ENCODE results near the gene KCNAB3.
"Not testable (repeated sequence)": the region's sequence is repeated elsewhere in the genome, so short reads cannot be mapped to it uniquely, and the experiment has no call there.

The KCNAB3 gene

DNA sequence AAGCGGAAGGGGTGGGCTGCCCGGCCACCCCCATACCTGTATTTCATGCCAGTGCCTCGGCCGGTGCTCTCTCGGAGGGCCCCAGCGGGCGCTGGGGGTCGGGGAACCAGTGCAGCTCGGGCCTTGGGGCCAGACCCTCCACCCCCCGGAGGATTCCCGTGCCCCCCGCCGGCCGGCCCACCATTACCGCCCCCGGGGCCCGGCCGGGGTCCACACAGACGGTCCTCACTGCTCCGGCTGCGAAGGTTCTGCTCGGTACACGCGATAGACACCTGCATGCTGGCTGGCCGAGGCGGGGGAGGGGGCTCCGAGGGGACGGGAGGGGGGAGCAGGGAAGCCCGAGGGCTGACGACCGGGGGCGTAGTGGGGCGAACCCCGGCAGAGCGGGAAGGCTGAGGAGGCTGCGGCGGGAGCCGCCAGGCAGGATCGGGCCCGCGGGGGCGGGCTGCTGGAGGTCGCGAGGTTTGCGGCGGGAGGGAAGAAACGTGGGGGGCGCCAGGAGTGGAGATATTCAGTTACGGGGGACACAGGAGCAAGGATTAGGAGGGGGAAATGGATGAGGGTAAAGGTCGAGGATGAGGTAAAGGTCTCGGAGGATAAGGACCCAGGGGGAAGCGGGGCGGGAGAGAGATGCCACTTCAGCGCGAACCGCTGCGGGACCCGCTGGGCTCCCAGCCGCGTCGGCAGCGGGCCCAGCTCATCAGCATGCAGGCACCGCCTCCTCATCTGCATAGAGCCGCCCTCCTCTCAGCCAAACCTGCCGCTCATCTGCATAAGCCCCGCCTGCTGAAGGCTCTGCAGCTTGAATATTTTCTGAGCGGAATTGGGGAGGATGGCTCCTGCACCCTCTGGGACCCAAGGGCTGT lies at the start of gene KCNAB3:
KCNAB3 (minus strand) TSS at position 699 of the 866 bp plus-strand sequence; CDS start at position 278, 421 bp downstream.
- DNase-seq (ENCODE audit: low read depth in 2 of 2), result peak in 1 of 2 donors; percentile 16

DNA sequence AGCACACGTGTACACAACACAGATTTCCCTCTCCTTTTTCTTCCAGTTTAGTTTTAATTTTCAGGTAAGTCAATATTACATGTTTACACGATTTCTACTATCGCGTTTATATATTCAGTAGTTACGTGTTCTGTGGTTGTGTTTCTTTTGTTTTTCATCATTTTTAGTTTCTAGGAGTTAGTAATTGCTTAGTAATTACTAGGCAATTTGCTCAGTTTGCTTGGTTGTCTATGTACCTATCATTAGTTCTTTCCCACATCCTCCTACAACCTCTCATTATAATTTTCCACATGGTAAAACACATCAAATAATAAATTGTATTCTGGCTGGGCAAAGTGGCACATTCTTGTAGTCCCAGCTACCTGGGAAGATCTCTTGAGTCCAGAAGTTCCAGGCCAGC lies 48.1 kb upstream of the KCNAB3 start:
- no peak for DNase-seq (ENCODE audit: low read depth in 2 of 2)

- DNase-seq (ENCODE audit: low read depth in 2 of 2), result no peak
Observed at GRCh38 chr17:7977039-7977438, 47.4 kb upstream of the KCNAB3 start.

DNA sequence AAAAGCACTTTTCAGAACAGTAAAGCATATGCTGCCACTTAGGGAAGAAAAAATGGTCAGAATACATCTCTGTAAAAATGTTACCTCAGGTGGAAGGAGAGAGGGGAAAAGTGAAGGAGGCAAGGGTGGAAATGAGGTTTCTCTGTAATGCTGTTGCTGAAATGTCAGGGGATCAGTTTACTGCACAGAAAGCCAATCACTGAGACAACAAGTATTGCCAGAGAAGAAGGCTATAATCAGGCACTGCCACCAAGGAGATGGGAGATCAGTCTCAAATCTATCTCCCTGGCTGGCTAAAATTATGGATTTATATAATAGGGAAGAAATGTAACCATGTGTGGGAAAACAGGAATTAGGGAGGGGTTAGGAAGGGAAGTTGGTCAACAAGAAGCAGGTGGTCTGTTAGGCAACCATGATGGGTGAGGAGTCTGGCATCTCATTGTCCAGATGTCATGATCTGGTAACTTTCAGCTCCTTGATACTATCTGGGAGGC lies 45.0 kb upstream of the KCNAB3 start:
- DNase-seq (ENCODE audit: low read depth in 2 of 2), result no peak

DNA sequence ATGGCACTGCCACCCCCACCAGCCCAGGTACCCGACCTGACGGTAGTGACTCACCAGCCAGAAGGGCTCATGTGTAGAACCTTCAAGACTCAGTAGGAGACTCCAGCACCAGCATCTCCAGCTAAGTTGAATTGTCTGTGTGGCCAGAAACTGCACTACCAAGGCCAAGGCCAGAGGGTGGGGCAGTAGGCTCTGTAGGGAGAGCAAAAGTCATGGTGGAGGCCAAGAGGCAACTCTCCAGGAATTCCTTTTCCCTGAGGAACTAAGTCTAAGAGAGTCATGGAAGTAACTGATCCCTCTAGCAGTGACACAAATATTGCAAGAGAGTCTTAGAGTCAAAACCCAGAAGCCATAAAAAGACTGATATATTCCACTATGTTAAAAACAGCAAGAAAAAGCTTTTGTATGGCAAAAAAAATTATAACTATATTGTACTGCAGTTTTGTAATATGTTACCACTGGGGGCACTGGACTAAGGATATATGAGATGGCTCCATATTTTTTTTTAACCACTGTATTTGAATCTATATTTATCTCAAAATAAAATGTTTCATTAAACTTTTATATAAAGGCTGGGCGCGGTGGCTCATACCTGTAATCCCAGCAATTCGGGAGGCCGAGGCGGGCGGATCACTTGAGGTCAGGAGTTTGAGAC lies 42.6 kb upstream of the KCNAB3 start:
- no peak for DNase-seq (ENCODE audit: low read depth in 2 of 2)

- no peak for DNase-seq (ENCODE audit: low read depth in 2 of 2)
Observed at GRCh38 chr17:7971651-7972050, 42.0 kb upstream of the KCNAB3 start.

DNA sequence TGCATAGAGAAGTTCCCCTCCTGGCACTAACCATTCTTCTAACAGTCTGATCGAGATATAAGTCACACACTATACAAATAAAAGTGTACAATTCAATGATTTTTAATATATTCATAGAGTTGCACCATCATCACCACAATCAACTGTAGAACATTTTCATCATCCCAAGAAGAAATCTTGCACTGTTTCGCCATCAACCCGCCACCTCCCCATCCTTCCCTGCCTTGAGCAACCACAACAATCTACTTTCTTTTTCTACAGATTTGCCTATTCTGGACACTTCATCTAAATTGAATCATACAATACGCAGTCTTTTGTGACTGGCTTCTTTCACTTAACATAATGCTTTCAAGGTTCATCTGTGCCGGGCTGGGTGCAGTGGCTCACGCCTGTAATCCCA lies 39.8 kb upstream of the KCNAB3 start:
- no peak for DNase-seq (ENCODE audit: low read depth in 2 of 2)

DNA sequence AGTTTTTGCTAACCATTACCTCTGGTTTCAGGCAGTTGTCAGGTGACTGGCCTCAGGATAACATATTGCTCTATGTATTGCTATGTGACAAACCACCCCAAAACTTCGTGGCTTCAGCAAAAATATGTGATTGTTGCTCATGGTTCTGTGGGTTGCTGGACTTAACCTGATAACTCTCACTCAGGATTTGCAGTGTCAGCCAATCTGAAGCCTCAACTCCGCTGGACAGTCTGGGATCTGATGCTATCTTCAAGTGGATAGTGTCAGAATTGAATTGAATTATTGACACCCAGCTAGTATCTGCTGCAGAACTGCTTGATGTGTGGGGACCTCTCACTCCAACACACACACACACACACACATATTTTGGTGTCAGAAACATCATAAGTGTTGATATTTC lies 38.1 kb upstream of the KCNAB3 start:
- DNase-seq (ENCODE audit: low read depth in 2 of 2), result no peak

DNA sequence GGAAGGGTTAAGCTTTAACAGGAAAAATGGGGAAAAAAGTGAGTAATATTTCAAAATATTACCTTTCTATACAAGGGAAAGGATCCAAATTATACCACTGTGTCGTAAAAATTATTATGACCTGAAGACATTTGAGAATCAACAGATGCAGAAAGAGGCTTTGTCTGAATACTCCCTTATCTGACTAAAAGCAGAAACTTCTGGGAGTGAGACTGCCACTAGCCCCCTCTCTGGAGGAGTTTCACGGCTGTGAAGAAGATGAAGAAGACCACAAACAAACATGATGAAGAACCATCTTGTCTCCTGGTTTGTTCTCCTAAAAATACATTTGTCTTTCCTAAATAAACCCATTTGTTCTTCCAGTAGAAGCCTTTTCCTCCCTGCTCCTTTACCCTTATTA lies 31.8 kb upstream of the KCNAB3 start:
- DNase-seq (ENCODE audit: low read depth in 2 of 2), result no peak

GRCh38 chr17:7959503-7960253 lies 30.0 kb upstream of the KCNAB3 start:
- no peak for DNase-seq (ENCODE audit: low read depth in 2 of 2)

DNA sequence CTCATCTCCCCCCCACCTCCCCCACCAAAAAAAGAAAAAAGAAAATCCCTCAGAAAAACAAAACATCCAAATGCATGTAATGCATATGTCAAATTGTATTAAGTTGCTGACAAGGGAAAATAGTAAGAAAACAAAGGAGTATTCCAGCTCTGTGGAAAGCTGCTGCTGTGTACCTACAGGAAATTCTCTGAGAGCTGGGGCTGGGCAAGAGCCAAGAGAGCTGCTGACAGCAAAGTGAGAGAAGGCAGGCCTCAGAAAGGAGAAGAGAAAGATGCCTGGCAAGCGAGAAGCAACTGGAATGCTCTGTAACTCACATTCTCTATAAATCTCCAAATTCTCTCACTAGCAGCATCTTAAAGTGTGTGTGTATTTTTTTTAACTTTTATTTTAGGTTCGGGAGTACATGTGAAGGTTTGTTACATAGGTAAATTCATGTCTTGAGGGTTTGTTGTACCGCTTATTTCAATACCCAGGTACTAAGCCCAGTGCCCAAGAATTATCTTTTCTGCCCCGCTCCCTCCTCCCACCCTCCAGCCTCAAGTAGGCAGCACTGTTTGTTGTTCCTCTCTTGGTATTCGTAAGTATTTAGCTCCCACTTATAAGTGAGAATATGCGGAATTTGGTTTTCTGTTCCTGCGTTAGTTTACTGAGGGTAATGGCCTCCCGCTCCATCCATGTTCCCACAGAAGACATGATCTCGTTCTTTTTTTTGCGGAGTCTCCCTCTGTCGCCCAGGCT lies 26.7 kb upstream of the KCNAB3 start:
- no peak for DNase-seq (ENCODE audit: low read depth in 2 of 2)

DNA sequence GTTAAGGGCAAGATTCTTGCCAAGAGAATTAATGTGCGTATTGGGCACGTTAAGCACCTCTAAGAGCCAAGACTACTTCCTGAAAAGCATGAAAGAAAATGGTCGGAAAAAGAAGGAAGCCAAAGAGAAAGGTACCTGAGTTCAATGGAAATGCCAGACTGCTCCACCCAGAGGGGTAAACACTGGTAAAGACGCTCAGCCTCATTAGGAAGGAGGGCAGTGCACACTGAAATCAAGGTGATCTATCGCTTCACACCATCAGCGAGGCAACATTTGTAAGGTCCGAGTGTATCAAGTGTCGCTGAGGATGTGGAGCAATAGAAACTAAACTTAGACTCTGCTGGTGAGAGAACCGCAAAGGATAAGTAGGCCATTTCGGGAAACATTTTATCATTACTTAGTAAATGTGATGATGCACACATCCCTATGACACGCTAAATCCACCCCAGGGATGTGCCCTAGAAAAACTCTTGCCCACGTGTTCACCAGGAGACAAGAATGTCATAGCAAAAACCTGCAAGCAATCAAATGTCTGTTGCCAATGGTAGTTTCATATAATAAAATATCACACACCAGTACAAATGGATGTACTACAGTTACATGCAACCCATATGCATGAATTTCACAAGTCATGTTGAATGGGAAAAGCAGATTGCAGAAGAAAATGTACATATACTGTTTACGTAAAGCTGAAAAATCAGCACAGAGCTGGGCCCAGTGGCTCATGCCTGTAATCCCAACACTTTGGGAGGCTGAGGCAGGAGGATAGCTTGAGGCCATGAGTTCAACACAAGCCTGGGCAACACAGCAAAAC lies 26.0 kb upstream of the KCNAB3 start:
- no peak for DNase-seq (ENCODE audit: low read depth in 2 of 2)

DNA sequence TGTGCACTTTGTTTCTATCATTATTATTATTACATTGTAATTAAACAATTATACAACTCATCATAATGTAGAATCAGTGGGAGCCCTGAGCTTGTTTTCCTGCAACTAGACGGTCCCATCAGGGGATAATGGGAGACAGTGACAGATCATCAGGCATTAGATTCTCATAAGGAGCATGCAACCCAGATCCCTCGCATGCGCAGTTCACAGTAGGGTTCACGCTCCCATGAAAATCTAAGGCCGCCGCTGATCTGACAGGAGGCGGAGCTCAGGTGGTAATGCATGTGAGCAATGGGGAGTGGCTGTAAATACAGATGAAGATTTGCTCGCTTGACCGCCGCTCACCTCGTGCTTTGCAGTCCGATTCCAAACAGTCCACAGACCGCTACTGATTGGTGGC lies 23.6 kb upstream of the KCNAB3 start:
- DNase-seq (ENCODE audit: low read depth in 2 of 2), result not testable (repeated sequence)

GRCh38 chr17:7951143-7951792 lies 21.6 kb upstream of the KCNAB3 start:
- no peak for DNase-seq (ENCODE audit: low read depth in 2 of 2)

- no peak for DNase-seq (ENCODE audit: low read depth in 2 of 2)
Observed at GRCh38 chr17:7950578-7950977, 20.9 kb upstream of the KCNAB3 start.

- no peak for DNase-seq (ENCODE audit: low read depth in 2 of 2)
Observed at GRCh38 chr17:7947651-7948050, 18.0 kb upstream of the KCNAB3 start.

GRCh38 chr17:7946441-7946840 lies 16.8 kb upstream of the KCNAB3 start:
- DNase-seq (ENCODE audit: low read depth in 2 of 2), result no peak

GRCh38 chr17:7945651-7946050 lies 16.0 kb upstream of the KCNAB3 start:
- DNase-seq (ENCODE audit: low read depth in 2 of 2), result no peak

GRCh38 chr17:7944326-7944725 lies 14.7 kb upstream of the KCNAB3 start:
- no peak for DNase-seq (ENCODE audit: low read depth in 2 of 2)

DNA sequence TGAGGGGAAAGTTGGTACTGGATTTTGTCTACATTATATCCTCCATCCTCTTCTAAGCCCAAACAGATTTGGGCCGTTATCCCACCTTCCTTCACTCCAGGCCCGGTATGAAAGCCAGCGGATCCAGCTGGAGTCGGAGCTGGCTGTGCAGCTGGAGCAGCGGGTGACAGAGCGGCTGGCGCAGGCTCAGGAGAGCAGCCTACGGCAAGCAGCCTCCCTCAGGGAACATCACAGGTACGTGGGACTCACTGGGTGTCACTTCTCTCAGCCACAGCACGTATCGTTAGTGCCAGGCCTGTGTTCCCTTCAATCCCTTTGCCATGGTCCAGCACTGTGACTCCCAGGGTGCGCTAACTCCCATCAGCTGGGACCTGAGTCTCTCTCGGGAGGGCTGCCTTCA lies 13.6 kb upstream of the KCNAB3 start:
- no peak for DNase-seq (ENCODE audit: low read depth in 2 of 2)
